Stimulated activated CD4-positive, alpha-beta T cell treated with anti-CD3 and anti-CD28 coated beads, Interleukin-4, amount 100 ng/mL, for 1 hour (primary cell): ENCODE data around the gene ELOF1.
"Not testable (repeated sequence)": the region's sequence is repeated elsewhere in the genome, so short reads cannot be mapped to it uniquely, and the experiment has no call there.

Experiments used
- DNase-seq: peaks from one replicate; pipeline ENCODE4 v3.0.0-alpha.2; 2020

Gene ELOF1

GRCh38 chr19:11558881-11559828, at the start of gene ELOF1:
Gene ELOF1 (minus strand): TSS chr19:11559230. CDS start chr19:11554347, 4,883 bp downstream.
- DNase-seq: peak; percentile 97

DNA sequence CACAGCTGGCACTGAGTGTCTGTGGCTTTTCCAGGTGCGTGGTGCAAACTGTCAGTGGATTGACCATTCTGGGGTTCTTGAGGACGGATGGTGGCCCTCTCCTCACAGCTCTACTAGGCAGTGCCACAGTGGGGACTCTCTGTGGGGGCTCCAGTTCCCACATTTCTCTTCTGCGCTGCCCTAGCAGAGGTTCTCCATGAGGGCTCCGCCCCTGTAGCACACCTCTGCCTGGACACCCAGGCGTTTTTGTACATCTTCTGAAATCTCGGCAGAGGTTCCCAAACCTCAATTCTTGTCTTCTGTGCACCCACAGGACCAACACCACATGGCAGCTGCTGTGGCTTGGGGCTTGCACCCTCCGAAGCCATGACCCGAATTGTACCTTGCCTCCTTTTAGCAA, 47.5 kb upstream of the ELOF1 start:
- no peak for DNase-seq

GRCh38 chr19:11599704-11600103, 40.7 kb upstream of the ELOF1 start:
- DNase-seq: not testable (repeated sequence)

DNA sequence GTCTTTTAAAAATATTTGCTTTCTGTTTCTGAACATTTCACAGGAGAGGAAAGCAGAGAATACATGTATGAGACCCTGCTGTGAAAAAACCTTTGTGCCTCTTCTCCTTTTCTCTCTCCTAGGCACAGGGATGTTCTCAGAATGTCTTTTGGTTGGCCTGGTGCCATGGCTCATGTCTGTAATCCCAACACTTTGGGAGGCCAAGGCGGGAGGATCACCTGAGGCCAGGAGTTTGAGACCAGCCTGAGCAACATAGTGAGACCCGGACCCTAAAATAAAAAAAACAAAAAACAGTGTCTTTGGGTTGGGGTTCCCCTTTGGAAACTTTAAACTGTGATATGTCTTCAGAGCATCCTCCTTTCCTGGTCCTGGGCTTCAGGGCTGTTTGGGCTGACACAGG, 39.7 kb upstream of the ELOF1 start:
- DNase-seq: no peak

- no peak for DNase-seq
These were observed 39.1 kb upstream of the ELOF1 start for GRCh38 chr19:11598103-11598483.

DNA sequence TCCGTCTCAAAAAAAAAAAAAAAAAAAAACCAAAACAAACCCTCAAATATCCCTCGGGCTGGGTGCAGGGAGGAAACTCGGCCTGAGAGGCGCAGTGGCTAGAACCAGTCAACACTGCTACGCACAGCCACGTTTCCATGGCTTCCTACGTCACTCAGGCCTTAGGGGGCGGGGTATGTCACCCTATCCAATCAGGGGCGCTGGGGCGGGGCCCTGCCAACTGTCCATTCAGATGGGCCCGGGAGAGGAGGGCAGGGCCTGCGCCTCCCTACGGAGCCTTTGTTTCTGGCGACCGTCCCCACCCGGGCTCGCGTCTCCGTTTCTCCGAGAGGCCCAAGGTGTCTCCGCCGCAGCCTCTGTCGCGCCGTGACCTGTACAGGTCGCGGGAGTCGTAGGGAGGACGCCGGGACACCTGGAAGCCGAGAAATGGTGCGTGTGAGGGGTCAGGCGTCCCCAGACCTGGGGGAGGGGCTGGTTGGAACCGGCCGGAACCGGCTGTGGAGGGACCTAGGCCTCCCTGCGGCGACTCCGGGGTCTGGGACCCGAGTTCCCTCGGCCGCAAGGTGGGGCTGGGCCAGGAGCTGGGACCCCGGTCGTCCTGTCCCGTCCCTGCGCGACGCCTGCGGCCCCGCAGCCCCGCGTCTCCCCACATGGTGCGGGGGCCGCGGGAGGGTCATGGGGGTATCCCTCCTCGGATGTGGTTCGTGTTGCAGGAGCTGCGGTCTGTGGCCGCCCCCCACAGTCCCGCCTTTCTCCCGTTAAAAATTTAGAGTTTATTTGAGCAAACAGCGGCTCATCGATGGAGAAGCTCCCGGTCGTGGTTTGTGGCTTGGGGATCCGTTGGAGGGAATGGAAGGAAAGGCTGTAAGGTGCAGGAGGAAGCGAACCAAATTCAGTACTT, 38.4 kb upstream of the ELOF1 start, which contains the start of gene ZNF627:
TSS of gene ZNF627 (plus strand) at position 282 of the 901 bp plus-strand sequence. CDS start at position 427, 145 bp downstream.
- DNase-seq: peak; percentile 97

DNA sequence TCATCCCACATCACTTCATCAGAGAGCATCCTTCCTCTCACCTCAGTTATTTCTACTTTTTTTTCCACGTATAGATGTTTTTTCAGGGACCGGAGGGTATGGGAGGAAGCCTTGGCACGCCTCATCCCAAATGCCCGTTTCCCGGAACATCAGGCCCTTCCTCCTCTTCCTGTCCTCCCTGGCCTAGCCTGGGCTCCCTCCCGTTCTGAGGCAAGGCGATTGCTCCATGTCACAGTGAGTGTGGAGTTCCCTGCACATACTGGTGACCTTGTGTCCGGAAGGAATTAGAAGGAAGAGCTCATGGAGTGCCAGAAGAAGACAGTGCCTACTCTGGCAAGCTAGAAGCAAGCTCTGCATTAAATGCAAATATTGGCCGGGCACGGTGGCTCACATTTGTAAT, 37.1 kb upstream of the ELOF1 start:
- no peak for DNase-seq

GRCh38 chr19:11594084-11594483, 35.1 kb upstream of the ELOF1 start:
- no peak for DNase-seq

DNA sequence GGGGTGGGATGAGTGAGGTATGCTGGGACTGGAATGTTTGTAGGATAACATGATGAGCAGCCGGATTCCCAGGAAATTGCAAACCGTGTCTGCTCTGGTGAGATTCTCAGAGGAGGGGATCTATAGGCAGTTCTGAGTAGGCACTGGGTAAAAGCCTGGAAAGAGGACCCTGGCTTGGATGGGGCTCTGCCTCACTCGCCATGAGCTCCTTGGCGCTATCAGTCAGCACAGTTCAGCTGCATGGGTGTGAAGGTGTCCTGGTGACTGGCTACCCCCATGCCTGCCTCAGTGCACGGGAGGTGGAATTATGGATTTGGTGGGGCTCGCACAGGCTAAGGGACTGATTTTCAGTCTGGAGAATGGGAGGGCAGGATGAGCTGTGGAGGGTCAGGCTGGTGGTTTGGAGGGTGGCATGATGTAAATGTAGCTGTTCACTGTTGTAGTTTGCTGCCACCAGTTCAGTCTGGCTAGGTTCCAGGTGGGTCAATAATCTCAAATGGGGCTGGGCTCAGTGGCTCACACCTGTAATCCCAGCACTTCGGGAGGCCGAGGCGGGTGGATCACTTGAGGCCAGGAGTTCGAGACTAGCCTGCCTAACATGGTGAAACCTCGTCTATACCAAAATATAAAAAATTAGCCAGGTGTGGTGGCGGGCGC, 29.1 kb upstream of the ELOF1 start:
- DNase-seq: no peak

GRCh38 chr19:11587302-11587974, 28.4 kb upstream of the ELOF1 start:
- peak; percentile 78 for DNase-seq

GRCh38 chr19:11586331-11586730, 27.3 kb upstream of the ELOF1 start:
- DNase-seq: no peak

- peak; percentile 59 for DNase-seq
These were observed 22.7 kb upstream of the ELOF1 start for GRCh38 chr19:11581740-11582139.

- no peak for DNase-seq
These were observed 21.1 kb upstream of the ELOF1 start for GRCh38 chr19:11580116-11580515.

DNA sequence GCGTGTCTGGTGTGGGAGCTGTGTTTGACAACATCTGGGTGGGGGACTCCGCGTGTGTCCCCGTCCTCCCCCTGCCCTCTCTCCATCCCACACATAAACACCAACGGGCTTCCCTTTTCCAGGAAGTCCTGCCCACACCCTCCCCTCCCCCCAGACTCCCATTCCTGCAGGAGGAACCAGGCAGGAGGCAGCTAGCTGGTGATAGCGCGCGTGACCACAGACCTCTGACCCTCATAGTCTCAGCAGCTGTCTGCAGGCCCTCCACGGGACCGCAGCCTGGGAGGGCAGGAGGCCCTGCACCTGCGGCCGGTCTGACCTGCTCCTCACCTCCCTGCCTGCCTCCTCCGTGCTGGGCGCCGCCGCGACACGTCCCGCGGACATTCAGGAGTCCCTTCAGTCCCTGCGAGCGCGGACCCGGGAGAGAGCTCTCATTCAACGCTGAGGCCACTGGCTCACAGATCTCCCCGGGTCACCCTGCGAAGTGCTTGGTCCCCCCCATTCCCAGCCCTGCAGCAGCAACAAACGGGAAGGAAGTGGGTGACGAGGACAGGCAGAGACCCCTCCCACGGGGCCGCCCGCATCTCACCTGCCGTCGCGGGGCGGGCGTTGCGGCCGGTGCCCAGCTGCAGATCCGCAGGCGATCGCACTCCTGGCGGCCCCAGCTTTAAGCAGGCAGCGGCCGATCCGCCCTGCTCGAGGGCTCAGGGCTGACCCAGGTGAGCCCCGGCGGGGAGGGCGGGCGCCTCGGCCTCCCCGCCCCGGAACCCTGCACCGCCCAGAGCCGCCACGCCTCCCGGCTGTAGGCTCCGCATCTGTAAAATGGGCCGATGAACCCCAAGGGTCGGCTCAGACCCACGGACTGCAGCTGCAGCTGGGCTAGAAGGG, 19.5 kb upstream of the ELOF1 start:
- DNase-seq: peak; percentile 44

DNA sequence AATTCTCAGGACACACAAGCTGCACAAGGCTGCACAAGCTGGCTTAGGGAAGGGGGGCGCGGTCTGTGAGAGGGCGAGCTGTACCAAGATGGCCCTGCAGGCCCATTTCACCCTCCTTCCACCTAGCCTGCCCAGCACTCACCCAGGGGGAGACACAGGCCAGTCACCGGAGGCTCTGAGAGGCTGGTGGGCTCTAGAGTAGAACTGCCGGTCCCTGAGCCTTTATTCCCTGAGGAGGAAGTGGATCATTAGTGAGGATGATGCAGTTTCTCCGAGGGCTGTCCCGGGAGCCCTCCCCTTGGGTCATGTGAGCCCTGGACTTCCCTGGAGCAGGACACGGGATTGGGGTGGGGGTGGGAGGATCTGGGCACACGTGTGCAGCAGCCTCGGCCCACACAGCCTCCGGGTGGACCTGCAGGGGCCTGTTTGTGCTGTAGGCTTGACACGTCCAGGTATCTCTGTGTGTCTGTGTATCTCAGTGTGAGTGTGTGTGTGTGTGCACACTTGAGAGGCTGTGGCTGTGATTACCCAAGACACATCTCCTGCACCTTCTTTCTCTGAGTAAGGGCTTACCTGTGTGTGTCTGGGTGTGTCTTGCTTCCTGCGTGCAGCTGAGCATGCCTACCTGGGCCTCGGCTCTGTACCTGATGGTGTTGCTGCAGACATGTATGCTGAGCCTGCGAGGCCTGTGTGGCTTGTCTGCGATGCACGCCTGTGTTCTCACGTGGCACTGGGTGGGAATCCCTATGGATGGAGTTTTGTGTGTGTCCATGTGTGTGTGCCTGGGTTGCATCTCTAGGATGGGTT, 18.6 kb upstream of the ELOF1 start, which contains the start of gene ACP5:
TSS of gene ACP5 (minus strand) at position 195 of the 807 bp plus-strand sequence. CDS start 328 bp downstream, outside the sequence.
- no peak for DNase-seq

GRCh38 chr19:11576227-11576626, 17.2 kb upstream of the ELOF1 start:
- DNase-seq: no peak

DNA sequence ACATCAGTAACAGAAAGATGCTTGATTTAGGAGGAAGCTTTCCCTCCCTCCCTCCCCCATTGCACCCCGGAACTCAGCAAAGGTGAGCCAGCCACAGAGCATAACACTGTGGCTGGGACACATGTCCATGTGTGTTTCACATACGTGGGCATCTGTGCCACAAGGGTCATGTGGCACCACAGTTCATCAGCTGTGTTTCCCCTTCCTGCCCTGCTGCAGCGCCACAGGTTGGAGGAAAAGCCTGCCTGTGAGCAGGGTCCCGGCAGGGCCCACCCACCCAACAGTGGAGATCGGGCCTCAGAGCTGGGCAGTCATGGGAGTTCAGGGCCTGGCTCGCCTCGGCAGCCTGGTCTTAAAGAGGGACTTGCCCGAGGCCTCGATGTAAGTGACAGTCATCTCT, 15.7 kb upstream of the ELOF1 start:
- DNase-seq: no peak

GRCh38 chr19:11573763-11574162, 14.7 kb upstream of the ELOF1 start:
- DNase-seq: not testable (repeated sequence)

DNA sequence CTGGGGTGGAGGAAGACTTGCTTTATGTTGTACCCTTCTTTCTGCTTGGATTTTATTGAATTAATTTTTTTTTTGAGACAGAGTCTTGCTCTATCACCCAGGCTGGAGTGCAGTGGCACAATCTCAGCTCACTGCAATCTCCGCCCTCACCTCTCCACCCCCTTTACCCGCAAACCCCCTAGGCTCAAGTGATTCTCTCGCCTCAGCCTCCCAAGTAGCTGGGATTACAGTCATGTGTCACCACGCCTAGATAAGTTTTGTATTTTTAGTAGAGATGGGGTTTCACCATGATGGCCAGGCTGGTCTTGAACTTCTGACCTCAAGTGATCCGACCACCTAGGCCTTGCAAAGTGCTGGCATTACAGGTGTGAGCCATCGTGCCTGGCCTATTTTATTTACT, 14.3 kb upstream of the ELOF1 start:
- not testable (repeated sequence) for DNase-seq

- no peak for DNase-seq
These were observed 11.0 kb upstream of the ELOF1 start for GRCh38 chr19:11570039-11570462.
